Glutamatergic neuron (in vitro differentiated cells): ENCODE measurements around the gene DUSP14. TPM values are rescaled to one million over a fixed set of nuclear protein-coding genes. Genes with fewer than 3 reads are reported as not detected.
"Not testable (repeated sequence)": the region's sequence is repeated elsewhere in the genome, so short reads cannot be mapped to it uniquely, and the experiment has no call there.

Experiments
- DNase-seq: peaks from one replicate; pipeline ENCODE4 v3.0.0; 2022
- H3K27ac Mint-ChIP-seq: one replicate; pipeline ENCODE4 v1.8.0; 2020; ENCODE audit warnings: mild to moderate bottlenecking, mixed read lengths, inconsistent platforms; ENCODE audit not compliant: unreplicated experiment
- H3K27me3 Mint-ChIP-seq: one replicate; pipeline ENCODE4 v1.8.0; 2020; ENCODE audit warnings: mild to moderate bottlenecking, moderate library complexity, mixed read lengths, inconsistent platforms; ENCODE audit not compliant: unreplicated experiment
- H3K36me3 Mint-ChIP-seq: one replicate; pipeline ENCODE4 v1.8.0; 2020; ENCODE audit warnings: mild to moderate bottlenecking, mixed read lengths, inconsistent platforms; ENCODE audit not compliant: unreplicated experiment
- H3K4me1 Mint-ChIP-seq: one replicate; pipeline ENCODE4 v1.8.0; 2020; ENCODE audit warnings: mild to moderate bottlenecking, low read depth, mixed read lengths, inconsistent platforms; ENCODE audit not compliant: unreplicated experiment
- H3K4me3 Mint-ChIP-seq: one replicate; pipeline ENCODE4 v1.8.0; 2020; ENCODE audit warnings: mild to moderate bottlenecking, mixed read lengths, inconsistent platforms; ENCODE audit not compliant: unreplicated experiment
- H3K9me3 Mint-ChIP-seq: one replicate; pipeline ENCODE4 v1.8.0; 2020; ENCODE audit warnings: mild to moderate bottlenecking, moderate library complexity, mixed read lengths, inconsistent platforms; ENCODE audit not compliant: unreplicated experiment
- CTCF ChIP-seq: fragments of 200-600 bp; sonication (generic); IDR thresholded peaks from one replicate; pipeline ENCODE4 v1.5.0; 2021; ENCODE audit not compliant: partially characterized antibody, unreplicated experiment
- total RNA-seq: library from RNA; stranded (reverse); fragmentation: NEBNext Ultra II Directional; extraction: Animal tissue kit (Norgen Biotek cat#: 25700); gene quantifications from one replicate; pipeline ENCODE4 v1.2.1, GENCODE V29; 2021; ENCODE audit not compliant: unreplicated experiment

DUSP14 gene
- total RNA-seq, 1 donor from 2014 or later: 10.0 TPM

GRCh38 chr17:37450112-37450511 lies 39.6 kb upstream of the DUSP14 start:
- Mint-ChIP-seq H3K9me3 (no peaks in the 10 kb centered on the region), H3K36me3 (peaks cover 5% of the 10 kb centered on the region), H3K27ac (no peak overlapping the region), H3K4me3 (no peak overlapping the region), H3K27me3 (no peaks in the 10 kb centered on the region), H3K4me1 (no peaks in the 10 kb centered on the region)
- TF ChIP-seq CTCF: no peak
- no peak for DNase-seq

GRCh38 chr17:37457801-37458200 lies 31.9 kb upstream of the DUSP14 start:
- not testable (repeated sequence) for DNase-seq, H3K27ac Mint-ChIP-seq, H3K27me3 Mint-ChIP-seq, H3K36me3 Mint-ChIP-seq, H3K9me3 Mint-ChIP-seq, H3K4me1 Mint-ChIP-seq, H3K4me3 Mint-ChIP-seq

- Mint-ChIP-seq H3K9me3 (no peaks in the 10 kb centered on the region), H3K36me3 (no peaks in the 10 kb centered on the region), H3K4me1 (peaks cover 5% of the 10 kb centered on the region), H3K4me3 (no peak overlapping the region), H3K27ac (no peak overlapping the region), H3K27me3 (no peaks in the 10 kb centered on the region)
- no peak for TF ChIP-seq CTCF
- no peak for DNase-seq
Observed at GRCh38 chr17:37458805-37459204, 30.9 kb upstream of the DUSP14 start.

GRCh38 chr17:37461668-37462067 lies 28.0 kb upstream of the DUSP14 start:
- no peaks in the 10 kb centered on the region for H3K36me3 Mint-ChIP-seq
- H3K4me1 Mint-ChIP-seq: peaks cover 5% of the 10 kb centered on the region
- no peak for DNase-seq
- H3K9me3 Mint-ChIP-seq: no peaks in the 10 kb centered on the region
- H3K27me3 Mint-ChIP-seq: no peaks in the 10 kb centered on the region
- peak overlapping the region; percentile 18 for H3K4me3 Mint-ChIP-seq
- TF ChIP-seq CTCF: no peak
- no peak overlapping the region for H3K27ac Mint-ChIP-seq

- DNase-seq: no peak
- no peak for TF ChIP-seq CTCF
- Mint-ChIP-seq H3K9me3 (no peaks in the 10 kb centered on the region), H3K27me3 (no peaks in the 10 kb centered on the region), H3K4me1 (peaks cover 5% of the 10 kb centered on the region), H3K4me3 (no peak overlapping the region), H3K27ac (no peak overlapping the region), H3K36me3 (no peaks in the 10 kb centered on the region)
Observed at GRCh38 chr17:37462492-37462891, 27.2 kb upstream of the DUSP14 start.

GRCh38 chr17:37463039-37463438 lies 26.7 kb upstream of the DUSP14 start:
- H3K4me1 Mint-ChIP-seq: peaks cover 5% of the 10 kb centered on the region
- H3K9me3 Mint-ChIP-seq: no peaks in the 10 kb centered on the region
- no peaks in the 10 kb centered on the region for H3K27me3 Mint-ChIP-seq
- no peaks in the 10 kb centered on the region for H3K36me3 Mint-ChIP-seq
- no peak for TF ChIP-seq CTCF
- no peak for DNase-seq
- H3K27ac Mint-ChIP-seq: no peak overlapping the region
- H3K4me3 Mint-ChIP-seq: no peak overlapping the region
